Measurements from ENCODE around the gene METTL26. TPM values are rescaled to one million over a fixed set of nuclear protein-coding genes. Genes with fewer than 3 reads are reported as not detected.

METTL26 gene
- total and polyA plus RNA-seq, 9 of the 15 experiments (the other 6 are each of a cell fraction or from before 2014, with no cell fraction given) = 7.3 to 262 (median 80.9) TPM

DNA sequence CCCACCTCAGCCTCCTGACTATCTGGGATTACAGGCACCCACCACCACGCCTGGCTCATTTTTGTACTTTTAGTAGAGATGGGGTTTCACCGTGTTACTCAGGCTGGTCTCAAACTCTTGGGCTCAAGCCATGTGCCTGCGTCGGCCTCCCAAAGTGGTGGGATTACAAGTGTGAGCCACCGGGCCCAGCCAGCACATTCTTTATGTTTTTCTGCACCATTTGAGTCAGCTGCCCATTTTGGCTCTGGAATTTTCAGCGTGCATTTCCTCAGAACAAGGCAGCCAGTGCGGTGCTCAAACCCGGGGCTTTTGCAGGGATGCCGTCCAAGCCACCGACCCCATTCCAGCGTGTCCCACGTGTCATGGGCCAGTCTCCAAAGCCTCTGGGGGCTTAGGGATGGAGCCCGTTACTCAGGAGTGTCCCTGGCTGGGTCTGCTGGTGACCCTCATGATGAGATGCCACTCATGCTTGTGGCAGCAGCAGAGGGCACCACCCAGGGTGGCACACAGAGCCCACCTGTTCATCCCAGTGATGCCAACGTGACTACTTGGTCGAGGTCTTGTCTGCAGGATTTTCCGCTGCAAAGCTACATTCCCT lies 50.0 kb downstream of the METTL26 start:
- BruUV-seq (replicated peaks) = no TSS peak
- TF ChIP-seq CHD4 (IDR thresholded peaks at IDR 0.05; ENCODE audit: insufficient read depth, insufficient replicate concordance, low read depth, low read length, poor library complexity, severe bottlenecking) (no peak), KLF16 (IDR thresholded peaks at IDR 0.05) (no peak), ZFPM2 (CRISPR knock-in tag; IDR thresholded peaks at IDR 0.05) (no peak), RBM15 (IDR thresholded peaks at IDR 0.05; ENCODE audit: insufficient read depth, low read length) (no peak), POLR2G (IDR thresholded peaks at IDR 0.05; ENCODE audit: low read depth, low read length) (peak; percentile 57; the same call in 1 of the 2 replicates), ZNF121 (CRISPR knock-in tag; conservative IDR thresholded peaks at IDR 0.05) (no peak), ZKSCAN8 (CRISPR knock-in tag; IDR thresholded peaks at IDR 0.05) (no peak), HNRNPL (IDR thresholded peaks at IDR 0.05; ENCODE audit: low read depth, low read length) (0 out of 2 replicates have a peak, but pooled peaks have one; percentile 45), RBFOX2 (IDR thresholded peaks at IDR 0.05; ENCODE audit: low read depth, low read length) (peak; percentile 17; the same call in 1 of the 2 replicates), FOXA1 (IDR thresholded peaks at IDR 0.05; ENCODE audit: borderline replicate concordance) (no peak), ZNF263 (CRISPR knock-in tag; IDR thresholded peaks at IDR 0.05; ENCODE audit: borderline replicate concordance) (peak; percentile 32; the same call in 1 of the 2 replicates), GTF2F1 (IDR thresholded peaks at IDR 0.05; ENCODE audit: low read depth, low read length) (no peak), BCL6 (CRISPR knock-in tag; IDR thresholded peaks at IDR 0.05) (no peak), ATF1 (CRISPR knock-in tag; IDR thresholded peaks at IDR 0.05) (no peak), ATF1 (tag; IDR thresholded peaks at IDR 0.05) (no peak)
- TF ChIP-seq, protein P1, sequence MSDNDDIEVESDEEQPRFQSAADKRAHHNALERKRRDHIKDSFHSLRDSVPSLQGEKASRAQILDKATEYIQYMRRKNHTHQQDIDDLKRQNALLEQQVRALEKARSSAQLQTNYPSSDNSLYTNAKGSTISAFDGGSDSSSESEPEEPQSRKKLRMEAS (CRISPR knock-in tag; IDR thresholded peaks at IDR 0.05) = peak; percentile 17; the same call in 1 of the 2 replicates
- TF ChIP-seq, protein P2, sequence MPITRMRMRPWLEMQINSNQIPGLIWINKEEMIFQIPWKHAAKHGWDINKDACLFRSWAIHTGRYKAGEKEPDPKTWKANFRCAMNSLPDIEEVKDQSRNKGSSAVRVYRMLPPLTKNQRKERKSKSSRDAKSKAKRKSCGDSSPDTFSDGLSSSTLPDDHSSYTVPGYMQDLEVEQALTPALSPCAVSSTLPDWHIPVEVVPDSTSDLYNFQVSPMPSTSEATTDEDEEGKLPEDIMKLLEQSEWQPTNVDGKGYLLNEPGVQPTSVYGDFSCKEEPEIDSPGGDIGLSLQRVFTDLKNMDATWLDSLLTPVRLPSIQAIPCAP (CRISPR knock-in tag; IDR thresholded peaks at IDR 0.05; ENCODE audit: borderline replicate concordance) = no peak
- TF ChIP-seq, protein P3, sequence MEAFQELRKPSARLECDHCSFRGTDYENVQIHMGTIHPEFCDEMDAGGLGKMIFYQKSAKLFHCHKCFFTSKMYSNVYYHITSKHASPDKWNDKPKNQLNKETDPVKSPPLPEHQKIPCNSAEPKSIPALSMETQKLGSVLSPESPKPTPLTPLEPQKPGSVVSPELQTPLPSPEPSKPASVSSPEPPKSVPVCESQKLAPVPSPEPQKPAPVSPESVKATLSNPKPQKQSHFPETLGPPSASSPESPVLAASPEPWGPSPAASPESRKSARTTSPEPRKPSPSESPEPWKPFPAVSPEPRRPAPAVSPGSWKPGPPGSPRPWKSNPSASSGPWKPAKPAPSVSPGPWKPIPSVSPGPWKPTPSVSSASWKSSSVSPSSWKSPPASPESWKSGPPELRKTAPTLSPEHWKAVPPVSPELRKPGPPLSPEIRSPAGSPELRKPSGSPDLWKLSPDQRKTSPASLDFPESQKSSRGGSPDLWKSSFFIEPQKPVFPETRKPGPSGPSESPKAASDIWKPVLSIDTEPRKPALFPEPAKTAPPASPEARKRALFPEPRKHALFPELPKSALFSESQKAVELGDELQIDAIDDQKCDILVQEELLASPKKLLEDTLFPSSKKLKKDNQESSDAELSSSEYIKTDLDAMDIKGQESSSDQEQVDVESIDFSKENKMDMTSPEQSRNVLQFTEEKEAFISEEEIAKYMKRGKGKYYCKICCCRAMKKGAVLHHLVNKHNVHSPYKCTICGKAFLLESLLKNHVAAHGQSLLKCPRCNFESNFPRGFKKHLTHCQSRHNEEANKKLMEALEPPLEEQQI (IDR thresholded peaks at IDR 0.05) = no peak
- TF ChIP-seq, protein P4, sequence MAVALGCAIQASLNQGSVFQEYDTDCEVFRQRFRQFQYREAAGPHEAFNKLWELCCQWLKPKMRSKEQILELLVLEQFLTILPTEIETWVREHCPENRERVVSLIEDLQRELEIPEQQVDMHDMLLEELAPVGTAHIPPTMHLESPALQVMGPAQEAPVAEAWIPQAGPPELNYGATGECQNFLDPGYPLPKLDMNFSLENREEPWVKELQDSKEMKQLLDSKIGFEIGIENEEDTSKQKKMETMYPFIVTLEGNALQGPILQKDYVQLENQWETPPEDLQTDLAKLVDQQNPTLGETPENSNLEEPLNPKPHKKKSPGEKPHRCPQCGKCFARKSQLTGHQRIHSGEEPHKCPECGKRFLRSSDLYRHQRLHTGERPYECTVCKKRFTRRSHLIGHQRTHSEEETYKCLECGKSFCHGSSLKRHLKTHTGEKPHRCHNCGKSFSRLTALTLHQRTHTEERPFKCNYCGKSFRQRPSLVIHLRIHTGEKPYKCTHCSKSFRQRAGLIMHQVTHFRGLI (CRISPR knock-in tag; IDR thresholded peaks at IDR 0.05) = no peak

More for the DNA sequence above, 50.0 kb downstream of the METTL26 start:
- Histone ChIP-seq H2AFZ (ENCODE audit: low read depth, low read length) (no peak overlapping the region), H3K9ac (ENCODE audit: insufficient read depth in 1 of 2, low read depth in 2 of 2, low read length in 2 of 2) (no peak overlapping the region; a peak in 1 of 4 replicates), H3K4me3 (no peak overlapping the region), H3K9me1 (ENCODE audit: control insufficient read depth, insufficient read depth, low read length) (peaks cover 8% of the 10 kb centered on the region), H3K36me3 (ENCODE audit: control insufficient read depth, insufficient read depth, low read length) (peaks cover 7% of the 10 kb centered on the region; the same call in 1 of the 3 replicates), H3K79me2 (ENCODE audit: control insufficient read depth, insufficient read depth, low read length) (peaks cover 33% of the 10 kb centered on the region), H3K27ac (ENCODE audit: extremely low read depth, low read depth, low read length) (no peak overlapping the region), H3K4me1 (replicated peaks in 1 of 2; ENCODE audit: control insufficient read depth in 2 of 2, insufficient read depth in 2 of 2, low read length in 2 of 2) (peaks cover 16 to 75% of the 10 kb centered on the region in 2 experiments; a peak in 4 of 5 replicates), H3K9me3 (replicated peaks; ENCODE audit: control insufficient read depth, insufficient read depth, low read depth, low read length) (no peaks in the 10 kb centered on the region), H3K27me3 (ENCODE audit: control insufficient read depth in 2 of 2, insufficient read depth in 2 of 2, low read length in 2 of 2) (no peaks in the 10 kb centered on the region), H3K4me2 (ENCODE audit: insufficient read depth, low read length) (no peak overlapping the region), H4K20me1 (replicated peaks; ENCODE audit: control insufficient read depth, insufficient read depth, low read length) (peaks cover 16% of the 10 kb centered on the region)
- DNase-seq (ENCODE audit: extremely low read depth in 1 of 4, low spot score in 3 of 4) (no peak), FAIRE-seq (no peak), ATAC-seq (no peak)
- CTCF ChIA-PET (ENCODE audit: low intra/inter-chr PET ratio) = no interaction called here
- in situ Hi-C loops (cut with MboI) (no loop called here), intact Hi-C loops (cut with micrococcal nuclease) (no loop called here)
- WGBS (ENCODE audit: insufficient coverage, low coverage, missing lambda C conversion rate) = 47% methylated on average over 16 of the region's 16 CpGs
- POLR2A ChIA-PET = interaction anchor here (0.6 to 1.3 kb wide), 5 partner anchors 10 to 150 kb away, joined by 3 to 6 read pairs (median 3); no protein-coding TSS in a partner anchor
